Measurements from ENCODE around the gene ANTXR2.
A peak's percentile ranks its signal among the peaks of the same experiment; 100 is the strongest.

The ANTXR2 gene

DNA sequence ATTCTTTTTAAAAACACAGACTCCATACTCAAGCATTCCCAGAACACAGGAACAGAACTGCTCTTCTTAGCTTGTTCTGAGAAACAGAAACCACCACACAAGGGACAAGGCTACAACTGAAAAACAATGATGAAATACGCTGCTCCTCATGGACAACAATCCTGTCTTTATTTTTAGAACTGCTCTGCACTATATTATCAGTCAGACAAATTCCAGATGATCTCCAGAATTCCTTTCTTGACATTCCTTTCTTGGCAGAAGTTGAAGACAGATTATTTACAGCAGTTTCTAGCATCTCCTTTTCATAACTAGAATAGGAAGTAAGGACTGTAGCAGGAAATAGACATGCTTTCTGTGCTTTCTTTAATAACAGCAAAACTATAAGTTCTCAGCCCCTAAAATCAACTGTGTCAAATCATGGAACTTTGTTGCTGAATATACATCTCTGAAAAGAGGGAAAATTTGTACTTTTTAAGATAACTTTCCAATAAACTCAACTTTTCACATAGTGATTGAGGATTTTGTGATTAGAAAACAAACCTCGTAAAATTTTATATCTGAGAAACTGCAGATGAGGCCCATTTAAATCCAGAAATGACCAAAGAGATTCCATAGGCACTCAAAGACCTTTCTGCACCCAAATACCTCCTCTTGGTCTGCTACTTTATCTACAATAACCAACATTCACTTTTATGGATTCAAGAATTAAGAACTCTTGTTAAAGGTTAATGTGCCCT, 35.9 kb downstream of the ANTXR2 start:
- Histone ChIP-seq H3K4me3 (ENCODE audit: low read length) (no peak overlapping the region), H2BK5ac (ENCODE audit: low read length) (no peak overlapping the region), H4K8ac (ENCODE audit: low read depth, low read length) (no peak overlapping the region), H3K79me2 (ENCODE audit: control insufficient read depth, insufficient read depth, low read length) (no peaks in the 10 kb centered on the region), H3K36me3 (ENCODE audit: control insufficient read depth, insufficient read depth, low read length) (no peaks in the 10 kb centered on the region), H3K23ac (ENCODE audit: low read length) (no peak overlapping the region), H3K56ac (ENCODE audit: low read length) (no peak overlapping the region), H3K27ac (ENCODE audit: low read depth, low read length) (no peak overlapping the region), H2BK15ac (replicated peaks; ENCODE audit: low read depth) (no peak overlapping the region), H2BK120ac (ENCODE audit: low read depth, low read length) (no peak overlapping the region), H3K4ac (ENCODE audit: low read depth, low read length) (no peak overlapping the region), H3K4me1 (ENCODE audit: control insufficient read depth, low read depth, low read length) (no peaks in the 10 kb centered on the region), H3K79me1 (ENCODE audit: low read length) (no peaks in the 10 kb centered on the region), H4K5ac (ENCODE audit: low read length) (no peak overlapping the region), H3K4me2 (ENCODE audit: low read length) (no peak overlapping the region), H2AK5ac (ENCODE audit: low read length) (no peak overlapping the region), H3K27me3 (ENCODE audit: insufficient read depth, low read length, poor library complexity) (no peaks in the 10 kb centered on the region), H3K18ac (ENCODE audit: low read length) (no peak overlapping the region), H3K9ac (ENCODE audit: low read length) (no peak overlapping the region)
- no peak for DNase-seq
- no CpG with 5 or more reads among the region's 2 CpGs for WGBS (ENCODE audit: extremely low coverage, insufficient coverage, low lambda C conversion rate)

DNA sequence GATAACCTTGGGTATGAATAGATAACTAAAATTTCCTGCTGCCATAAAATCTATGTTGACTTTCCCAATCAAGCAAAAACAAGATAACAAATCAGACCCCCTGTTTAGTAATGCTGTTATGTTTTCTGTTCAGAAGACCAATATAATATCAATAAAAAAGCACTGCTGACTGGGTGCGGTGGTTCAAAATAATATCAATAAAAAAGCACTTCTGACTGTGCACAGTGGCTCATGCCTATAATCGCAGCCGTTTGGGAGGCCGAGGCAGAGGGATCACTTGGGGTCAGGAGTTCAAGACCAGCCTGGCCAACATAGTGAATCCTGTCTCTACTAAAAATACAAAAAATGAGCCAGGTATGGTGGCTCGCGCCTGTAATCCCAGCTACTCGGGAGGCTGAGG, 36.7 kb downstream of the ANTXR2 start:
- DNase-seq, result peak; percentile 17
- H3K56ac ChIP-seq (ENCODE audit: low read length), result no peak overlapping the region
- no peak overlapping the region for H2BK5ac ChIP-seq (ENCODE audit: low read length)
- H2AK5ac ChIP-seq (ENCODE audit: low read length), result no peak overlapping the region
- no peak overlapping the region for H3K18ac ChIP-seq (ENCODE audit: low read length)
- WGBS (ENCODE audit: extremely low coverage, insufficient coverage, low lambda C conversion rate), result no CpG with 5 or more reads among the region's 7 CpGs
- no peak overlapping the region for H3K4me3 ChIP-seq (ENCODE audit: low read length)
- no peaks in the 10 kb centered on the region for H3K79me2 ChIP-seq (ENCODE audit: control insufficient read depth, insufficient read depth, low read length)
- H3K23ac ChIP-seq (ENCODE audit: low read length), result no peak overlapping the region
- no peak overlapping the region for H3K4me2 ChIP-seq (ENCODE audit: low read length)
- no peaks in the 10 kb centered on the region for H3K27me3 ChIP-seq (ENCODE audit: insufficient read depth, low read length, poor library complexity)
- H4K8ac ChIP-seq (ENCODE audit: low read depth, low read length), result no peak overlapping the region
- H3K9ac ChIP-seq (ENCODE audit: low read length), result no peak overlapping the region
- no peaks in the 10 kb centered on the region for H3K4me1 ChIP-seq (ENCODE audit: control insufficient read depth, low read depth, low read length)
- no peaks in the 10 kb centered on the region for H3K79me1 ChIP-seq (ENCODE audit: low read length)
- no peak overlapping the region for H2BK15ac ChIP-seq (replicated peaks; ENCODE audit: low read depth)
- H2BK120ac ChIP-seq (ENCODE audit: low read depth, low read length), result no peak overlapping the region
- H3K4ac ChIP-seq (ENCODE audit: low read depth, low read length), result no peak overlapping the region
- H4K5ac ChIP-seq (ENCODE audit: low read length), result no peak overlapping the region
- H3K27ac ChIP-seq (ENCODE audit: low read depth, low read length), result no peak overlapping the region
- H3K36me3 ChIP-seq (ENCODE audit: control insufficient read depth, insufficient read depth, low read length), result no peaks in the 10 kb centered on the region

DNA sequence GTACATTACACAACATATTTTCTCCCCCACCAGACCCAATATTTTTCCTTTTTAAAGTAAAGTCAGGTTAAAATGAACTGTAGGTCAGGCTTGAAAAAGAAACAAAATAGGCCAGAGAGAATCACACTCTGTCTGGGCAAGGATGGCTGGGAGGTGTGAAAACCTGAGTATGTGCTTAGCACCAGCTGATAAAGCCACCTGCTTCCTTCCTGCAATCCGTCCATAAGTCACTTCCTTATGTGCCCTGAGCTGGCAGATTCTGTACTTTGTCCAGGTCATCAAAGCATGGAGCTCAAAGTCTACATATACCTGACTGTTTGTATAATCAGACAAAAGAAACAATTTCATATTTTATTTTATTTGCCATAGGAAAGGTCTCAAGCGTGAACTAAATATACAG, 37.7 kb downstream of the ANTXR2 start:
- Histone ChIP-seq H3K36me3 (ENCODE audit: control insufficient read depth, insufficient read depth, low read length) (no peaks in the 10 kb centered on the region), H2BK5ac (ENCODE audit: low read length) (no peak overlapping the region), H2AK5ac (ENCODE audit: low read length) (no peak overlapping the region), H3K27ac (ENCODE audit: low read depth, low read length) (no peak overlapping the region), H3K4me2 (ENCODE audit: low read length) (no peak overlapping the region), H3K56ac (ENCODE audit: low read length) (no peak overlapping the region), H3K27me3 (ENCODE audit: insufficient read depth, low read length, poor library complexity) (no peaks in the 10 kb centered on the region), H3K4me3 (ENCODE audit: low read length) (no peak overlapping the region), H3K79me2 (ENCODE audit: control insufficient read depth, insufficient read depth, low read length) (no peaks in the 10 kb centered on the region), H4K8ac (ENCODE audit: low read depth, low read length) (no peak overlapping the region), H2BK15ac (replicated peaks; ENCODE audit: low read depth) (no peak overlapping the region), H2BK120ac (ENCODE audit: low read depth, low read length) (no peak overlapping the region), H3K18ac (ENCODE audit: low read length) (no peak overlapping the region), H3K23ac (ENCODE audit: low read length) (no peak overlapping the region), H4K5ac (ENCODE audit: low read length) (no peak overlapping the region), H3K79me1 (ENCODE audit: low read length) (no peaks in the 10 kb centered on the region), H3K9ac (ENCODE audit: low read length) (no peak overlapping the region), H3K4me1 (ENCODE audit: control insufficient read depth, low read depth, low read length) (no peaks in the 10 kb centered on the region), H3K4ac (ENCODE audit: low read depth, low read length) (no peak overlapping the region)
- peak; percentile 34 for DNase-seq
- no CpG with 5 or more reads among the region's 2 CpGs for WGBS (ENCODE audit: extremely low coverage, insufficient coverage, low lambda C conversion rate)

DNA sequence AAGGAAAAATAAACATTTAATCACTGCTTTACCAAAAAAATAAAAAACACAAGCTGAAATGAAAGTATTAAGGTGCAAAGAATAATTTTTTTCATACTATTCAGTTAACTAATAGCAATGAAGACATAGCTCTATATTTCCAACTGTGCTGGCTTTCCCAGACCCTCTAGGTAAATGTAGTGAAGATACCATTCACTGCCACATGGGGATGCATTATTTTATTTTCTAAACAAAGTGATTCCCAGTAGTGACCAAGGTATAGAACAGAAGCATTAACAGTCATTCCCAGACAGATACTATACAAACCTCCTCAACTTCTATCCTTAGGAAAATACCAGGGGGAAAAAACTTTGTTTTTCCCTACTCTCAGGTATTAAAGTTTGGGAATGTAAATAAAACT, 39.4 kb downstream of the ANTXR2 start:
- Histone ChIP-seq H2AK5ac (ENCODE audit: low read length) (no peak overlapping the region), H4K8ac (ENCODE audit: low read depth, low read length) (no peak overlapping the region), H3K4me1 (ENCODE audit: control insufficient read depth, low read depth, low read length) (no peaks in the 10 kb centered on the region), H3K4ac (ENCODE audit: low read depth, low read length) (no peak overlapping the region), H3K18ac (ENCODE audit: low read length) (no peak overlapping the region), H3K36me3 (ENCODE audit: control insufficient read depth, insufficient read depth, low read length) (no peaks in the 10 kb centered on the region), H3K9ac (ENCODE audit: low read length) (no peak overlapping the region), H3K79me1 (ENCODE audit: low read length) (no peaks in the 10 kb centered on the region), H3K4me2 (ENCODE audit: low read length) (no peak overlapping the region), H3K27ac (ENCODE audit: low read depth, low read length) (no peak overlapping the region), H4K5ac (ENCODE audit: low read length) (no peak overlapping the region), H3K79me2 (ENCODE audit: control insufficient read depth, insufficient read depth, low read length) (no peaks in the 10 kb centered on the region), H3K56ac (ENCODE audit: low read length) (no peak overlapping the region), H3K4me3 (ENCODE audit: low read length) (no peak overlapping the region), H2BK5ac (ENCODE audit: low read length) (no peak overlapping the region), H2BK120ac (ENCODE audit: low read depth, low read length) (no peak overlapping the region), H2BK15ac (replicated peaks; ENCODE audit: low read depth) (no peak overlapping the region), H3K27me3 (ENCODE audit: insufficient read depth, low read length, poor library complexity) (no peaks in the 10 kb centered on the region), H3K23ac (ENCODE audit: low read length) (no peak overlapping the region)
- peak; percentile 8 for DNase-seq

DNA sequence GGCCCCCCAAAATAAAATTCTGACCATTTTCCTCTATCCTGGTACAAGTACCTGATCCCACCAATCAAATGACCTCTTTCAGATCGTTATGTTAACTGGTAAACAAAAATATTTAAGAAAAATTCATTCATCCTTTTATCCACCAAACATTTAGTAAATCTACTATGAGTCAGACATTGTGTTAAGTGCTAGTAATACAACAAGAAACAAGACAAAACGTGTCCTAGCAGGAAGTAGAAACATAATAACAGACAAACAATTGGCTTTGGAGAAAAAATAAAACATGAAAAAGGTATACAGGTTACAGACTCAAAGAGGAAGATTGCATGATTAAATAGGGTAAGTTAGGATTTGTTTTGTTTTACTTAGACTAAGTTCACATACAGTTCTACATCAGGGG, 43.7 kb downstream of the ANTXR2 start:
- no peaks in the 10 kb centered on the region for H3K4me1 ChIP-seq (ENCODE audit: control insufficient read depth, low read depth, low read length)
- no peaks in the 10 kb centered on the region for H3K27me3 ChIP-seq (ENCODE audit: insufficient read depth, low read length, poor library complexity)
- H3K79me2 ChIP-seq (ENCODE audit: control insufficient read depth, insufficient read depth, low read length), result no peaks in the 10 kb centered on the region
- no peak for DNase-seq
- no peak overlapping the region for H3K56ac ChIP-seq (ENCODE audit: low read length)
- no peak overlapping the region for H3K9ac ChIP-seq (ENCODE audit: low read length)
- H2BK5ac ChIP-seq (ENCODE audit: low read length), result no peak overlapping the region
- H3K23ac ChIP-seq (ENCODE audit: low read length), result no peak overlapping the region
- H2BK120ac ChIP-seq (ENCODE audit: low read depth, low read length), result no peak overlapping the region
- no peak overlapping the region for H4K8ac ChIP-seq (ENCODE audit: low read depth, low read length)
- no peaks in the 10 kb centered on the region for H3K79me1 ChIP-seq (ENCODE audit: low read length)
- no peak overlapping the region for H4K5ac ChIP-seq (ENCODE audit: low read length)
- H3K4ac ChIP-seq (ENCODE audit: low read depth, low read length), result no peak overlapping the region
- H3K18ac ChIP-seq (ENCODE audit: low read length), result no peak overlapping the region
- no peak overlapping the region for H2AK5ac ChIP-seq (ENCODE audit: low read length)
- no peak overlapping the region for H2BK15ac ChIP-seq (replicated peaks; ENCODE audit: low read depth)
- no peak overlapping the region for H3K4me3 ChIP-seq (ENCODE audit: low read length)
- no CpG with 5 or more reads among the region's 2 CpGs for WGBS (ENCODE audit: extremely low coverage, insufficient coverage, low lambda C conversion rate)
- no peak overlapping the region for H3K27ac ChIP-seq (ENCODE audit: low read depth, low read length)
- no peaks in the 10 kb centered on the region for H3K36me3 ChIP-seq (ENCODE audit: control insufficient read depth, insufficient read depth, low read length)
- H3K4me2 ChIP-seq (ENCODE audit: low read length), result no peak overlapping the region

DNA sequence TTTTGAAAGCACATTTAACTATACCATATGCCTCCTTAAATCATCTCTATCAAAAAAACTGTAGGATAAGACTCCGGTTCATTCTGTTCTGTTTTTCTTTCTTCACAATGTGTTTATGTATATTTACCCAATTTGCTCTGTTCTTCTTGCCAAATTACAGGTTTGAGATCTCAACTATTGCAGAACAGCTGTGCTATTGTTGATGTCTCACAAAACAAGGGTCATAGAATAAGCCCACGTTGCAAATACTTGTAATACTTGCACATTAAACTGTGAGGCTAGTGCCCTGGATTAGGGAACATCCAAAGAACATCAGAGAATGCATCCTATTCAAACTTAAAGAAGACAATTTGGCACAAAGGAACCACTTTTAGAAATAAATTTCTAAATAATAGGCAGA, 45.4 kb downstream of the ANTXR2 start:
- no peaks in the 10 kb centered on the region for H3K79me1 ChIP-seq (ENCODE audit: low read length)
- DNase-seq, result no peak
- no peaks in the 10 kb centered on the region for H3K36me3 ChIP-seq (ENCODE audit: control insufficient read depth, insufficient read depth, low read length)
- H4K8ac ChIP-seq (ENCODE audit: low read depth, low read length), result no peak overlapping the region
- no peak overlapping the region for H2BK120ac ChIP-seq (ENCODE audit: low read depth, low read length)
- no peak overlapping the region for H3K9ac ChIP-seq (ENCODE audit: low read length)
- no peak overlapping the region for H3K4me2 ChIP-seq (ENCODE audit: low read length)
- H2BK15ac ChIP-seq (replicated peaks; ENCODE audit: low read depth), result no peak overlapping the region
- H2BK5ac ChIP-seq (ENCODE audit: low read length), result no peak overlapping the region
- H3K79me2 ChIP-seq (ENCODE audit: control insufficient read depth, insufficient read depth, low read length), result no peaks in the 10 kb centered on the region
- no peak overlapping the region for H3K4me3 ChIP-seq (ENCODE audit: low read length)
- no peak overlapping the region for H3K23ac ChIP-seq (ENCODE audit: low read length)
- WGBS (ENCODE audit: extremely low coverage, insufficient coverage, low lambda C conversion rate), result no CpG with 5 or more reads among the region's 2 CpGs
- no peak overlapping the region for H3K56ac ChIP-seq (ENCODE audit: low read length)
- no peaks in the 10 kb centered on the region for H3K4me1 ChIP-seq (ENCODE audit: control insufficient read depth, low read depth, low read length)
- no peak overlapping the region for H4K5ac ChIP-seq (ENCODE audit: low read length)
- H2AK5ac ChIP-seq (ENCODE audit: low read length), result no peak overlapping the region
- H3K4ac ChIP-seq (ENCODE audit: low read depth, low read length), result no peak overlapping the region
- H3K27me3 ChIP-seq (ENCODE audit: insufficient read depth, low read length, poor library complexity), result no peaks in the 10 kb centered on the region
- H3K18ac ChIP-seq (ENCODE audit: low read length), result no peak overlapping the region
- no peak overlapping the region for H3K27ac ChIP-seq (ENCODE audit: low read depth, low read length)
